Vagina (tissue), 2 donors: ENCODE results near the gene FLT1. TPM values are rescaled to one million over a fixed set of nuclear protein-coding genes. Genes with fewer than 3 reads are reported as not detected.

ENCODE experiments used
- DNase-seq, 2 donors: peaks; one replicate each; pipeline ENCODE4 v3.0.0-alpha.2; 2017; ENCODE audit errors: extremely low spot score in 2 of 2
- H3K27ac ChIP-seq: fragments of 200-600 bp; sonication (generic); one replicate; pipeline ENCODE4 v1.5.1; 2019
- H3K27me3 ChIP-seq: fragments of 200-600 bp; sonication (generic); one replicate; pipeline ENCODE4 v1.5.1; 2019
- H3K36me3 ChIP-seq, 2 donors: fragments of 200-600 bp; sonication (generic); one replicate each; pipeline ENCODE4 v1.5.1; 2017 to 2019
- H3K4me1 ChIP-seq: fragments of 200-600 bp; sonication (generic); one replicate; pipeline ENCODE4 v1.5.1; 2019
- H3K4me3 ChIP-seq, 2 donors: fragments of 200-600 bp; sonication (generic); 1 replicate in 1 of 2; 2 replicates in 1 of 2; pipeline ENCODE4 v1.5.1; 2016 to 2019
- H3K9me3 ChIP-seq: fragments of 200-600 bp; sonication (generic); one replicate; pipeline ENCODE4 v1.5.1; 2019
- POLR2A ChIP-seq, 2 donors: fragments of 450-650 bp; IDR thresholded peaks; one replicate each; pipeline ENCODE4 v1.6.1; 2017; ENCODE audit warnings: antibody characterized with exemption in 2 of 2, mild to moderate bottlenecking in 2 of 2, moderate library complexity in 2 of 2
- POLR2AphosphoS5 ChIP-seq, 2 donors: sonication (generic); formaldehyde crosslinking; IDR thresholded peaks; one replicate each; pipeline ENCODE4 v1.9.0; 2017; ENCODE audit warnings: antibody characterized with exemption in 2 of 2, mild to moderate bottlenecking in 2 of 2, low read depth in 1 of 2; ENCODE audit not compliant: insufficient read depth in 1 of 2
- intact Hi-C: fragments of 100-400 bp; cut with DNase I; formaldehyde crosslinking; loops from one replicate; pipeline ENCODE4 v1.15.1; 2023
- total RNA-seq: library from RNA; depleted of rRNA; stranded (reverse); fragments of >200 nt; gene quantifications from one replicate; pipeline ENCODE4 v1.2.3, GENCODE V29; 2016
- TF ChIP-seq, protein P1 (sequence below), 3 experiments: fragments of 450-650 bp in 2 of 3; fragments of 200-600 bp in 1 of 3; sonication (generic) in 1 of 3; IDR thresholded peaks; one replicate each; pipeline ENCODE4 v1.5.1; 2017 to 2019; ENCODE audit warnings: antibody characterized with exemption in 3 of 3, mild to moderate bottlenecking in 2 of 3, moderate library complexity in 2 of 3

The FLT1 gene
- total RNA-seq, 1 donor from 2014 or later = 18.9 TPM

DNA sequence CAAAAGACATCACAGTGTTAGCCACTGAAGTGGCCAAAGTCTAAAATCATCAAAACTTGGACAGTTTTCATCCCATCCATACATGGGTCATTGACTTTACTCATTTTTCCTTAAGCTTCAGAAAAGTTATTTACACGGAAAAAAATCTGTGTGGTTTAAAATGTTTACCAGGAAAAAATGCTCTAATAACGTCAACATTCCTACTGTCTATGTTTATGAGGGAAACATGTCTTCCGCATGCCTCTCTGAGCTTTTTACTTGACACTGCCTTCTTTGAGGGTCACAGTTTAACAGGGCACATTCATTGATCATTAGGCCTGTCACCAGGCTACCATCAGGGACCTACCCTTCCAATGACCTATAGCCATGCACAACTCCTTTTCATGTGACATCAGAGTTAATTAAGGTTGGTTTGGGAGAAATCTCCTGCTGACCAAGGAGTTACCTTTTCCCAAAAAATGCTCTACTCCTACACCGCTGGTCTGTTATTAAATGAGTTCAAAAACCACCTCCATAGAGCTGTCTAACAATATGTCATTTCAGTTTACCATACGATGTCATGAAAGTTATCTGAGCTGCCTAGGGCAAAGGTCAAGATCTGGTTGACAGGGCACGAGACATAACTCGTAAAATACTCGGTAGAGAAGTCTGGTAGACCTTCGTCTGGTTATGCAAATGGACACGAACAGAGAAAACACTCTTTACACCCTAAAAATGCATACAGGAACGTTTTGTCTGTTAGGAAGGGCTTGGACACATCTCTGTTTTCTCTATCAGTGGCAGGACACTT, 17.8 kb downstream of the FLT1 start:
- Histone ChIP-seq H3K9me3 (no peaks in the 10 kb centered on the region), H3K4me3 (no peak overlapping the region), H3K27ac (no peak overlapping the region), H3K27me3 (no peaks in the 10 kb centered on the region), H3K36me3 (no peaks in the 10 kb centered on the region), H3K4me1 (no peaks in the 10 kb centered on the region)
- no peak for DNase-seq
- TF ChIP-seq POLR2AphosphoS5 (IDR thresholded peaks at IDR 0.05; ENCODE audit: insufficient read depth in 1 of 2, low read depth in 1 of 2) = no peak
- no peak for TF ChIP-seq POLR2A (IDR thresholded peaks at IDR 0.05)
- TF ChIP-seq, protein P1, sequence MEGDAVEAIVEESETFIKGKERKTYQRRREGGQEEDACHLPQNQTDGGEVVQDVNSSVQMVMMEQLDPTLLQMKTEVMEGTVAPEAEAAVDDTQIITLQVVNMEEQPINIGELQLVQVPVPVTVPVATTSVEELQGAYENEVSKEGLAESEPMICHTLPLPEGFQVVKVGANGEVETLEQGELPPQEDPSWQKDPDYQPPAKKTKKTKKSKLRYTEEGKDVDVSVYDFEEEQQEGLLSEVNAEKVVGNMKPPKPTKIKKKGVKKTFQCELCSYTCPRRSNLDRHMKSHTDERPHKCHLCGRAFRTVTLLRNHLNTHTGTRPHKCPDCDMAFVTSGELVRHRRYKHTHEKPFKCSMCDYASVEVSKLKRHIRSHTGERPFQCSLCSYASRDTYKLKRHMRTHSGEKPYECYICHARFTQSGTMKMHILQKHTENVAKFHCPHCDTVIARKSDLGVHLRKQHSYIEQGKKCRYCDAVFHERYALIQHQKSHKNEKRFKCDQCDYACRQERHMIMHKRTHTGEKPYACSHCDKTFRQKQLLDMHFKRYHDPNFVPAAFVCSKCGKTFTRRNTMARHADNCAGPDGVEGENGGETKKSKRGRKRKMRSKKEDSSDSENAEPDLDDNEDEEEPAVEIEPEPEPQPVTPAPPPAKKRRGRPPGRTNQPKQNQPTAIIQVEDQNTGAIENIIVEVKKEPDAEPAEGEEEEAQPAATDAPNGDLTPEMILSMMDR (IDR thresholded peaks at IDR 0.05) = no peak
- intact Hi-C loops = no loop called here

DNA sequence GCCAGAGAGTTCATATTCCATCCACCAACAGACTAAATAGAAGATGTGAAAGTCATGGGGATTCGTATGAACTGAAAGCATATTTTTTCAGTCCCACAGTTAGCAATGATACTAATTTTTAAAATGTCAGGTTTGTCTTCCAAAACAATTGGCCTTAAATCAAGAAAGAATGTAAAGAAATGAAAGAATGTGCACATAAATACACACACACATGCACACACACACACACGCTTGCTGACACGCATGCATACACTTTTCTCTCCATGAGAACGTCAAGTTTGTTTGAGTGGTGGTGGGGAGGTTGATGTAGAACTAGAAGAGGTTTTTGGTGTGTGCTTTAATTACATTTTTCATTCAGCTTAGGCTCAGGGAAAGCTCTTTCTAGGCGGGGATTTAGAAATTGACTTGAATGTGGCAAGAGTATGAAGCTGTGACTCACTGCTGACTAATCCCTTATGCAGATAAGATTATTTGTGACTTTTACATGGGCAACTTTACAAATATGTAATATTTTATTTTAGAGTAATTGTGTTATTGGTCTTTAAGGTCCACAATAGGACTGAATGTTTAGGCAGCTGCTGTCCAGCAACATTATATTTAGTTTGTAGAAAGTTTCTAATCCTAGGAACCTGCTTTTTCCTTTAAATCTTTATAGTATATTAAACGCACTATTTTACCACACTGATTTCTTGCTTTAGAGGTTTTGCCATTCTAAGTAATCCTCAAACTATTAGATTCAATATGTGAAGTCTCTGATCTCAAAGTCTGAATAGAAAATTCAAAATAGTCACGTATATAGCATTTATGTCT, 18.8 kb downstream of the FLT1 start:
- H3K4me3 ChIP-seq = no peak overlapping the region
- TF ChIP-seq POLR2AphosphoS5 (IDR thresholded peaks at IDR 0.05; ENCODE audit: insufficient read depth in 1 of 2, low read depth in 1 of 2) (no peak), POLR2A (IDR thresholded peaks at IDR 0.05) (no peak)
- TF ChIP-seq, protein P1 (IDR thresholded peaks at IDR 0.05) = no peak
- DNase-seq = no peak
- no peaks in the 10 kb centered on the region for H3K27me3 ChIP-seq
- H3K27ac ChIP-seq = no peak overlapping the region
- H3K36me3 ChIP-seq = no peaks in the 10 kb centered on the region
- intact Hi-C loops = no loop called here
- no peaks in the 10 kb centered on the region for H3K9me3 ChIP-seq
- no peaks in the 10 kb centered on the region for H3K4me1 ChIP-seq

DNA sequence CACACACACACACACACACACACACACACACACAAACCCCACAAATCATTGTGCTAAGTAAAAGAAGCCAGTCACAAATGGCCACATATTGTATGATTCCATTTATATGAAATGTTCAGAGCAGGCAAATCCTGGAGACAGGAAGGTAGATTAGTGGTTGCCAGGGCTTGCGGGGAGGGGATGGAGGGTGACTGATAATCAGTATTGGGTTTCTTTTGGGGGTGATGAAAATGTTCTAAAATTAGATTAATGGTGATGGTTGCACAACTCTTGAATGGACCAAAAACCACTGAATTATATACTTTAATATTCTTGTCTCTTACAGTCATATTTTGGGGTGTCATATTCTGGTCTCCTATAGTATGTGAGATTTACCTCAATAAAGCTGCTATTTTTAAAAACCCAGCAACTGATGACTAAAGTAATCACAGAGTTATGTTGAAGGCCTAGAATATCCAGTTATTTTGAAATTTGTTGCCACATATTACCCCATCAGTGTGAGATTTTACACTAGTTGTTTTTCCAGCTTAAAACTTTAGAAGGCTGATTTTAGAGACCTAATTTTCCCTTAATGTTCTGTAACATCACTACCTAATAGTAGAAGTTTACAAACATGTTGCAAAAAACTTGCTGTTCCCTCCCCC, 20.3 kb downstream of the FLT1 start:
- Histone ChIP-seq H3K4me3 (no peak overlapping the region), H3K9me3 (no peaks in the 10 kb centered on the region), H3K36me3 (no peaks in the 10 kb centered on the region), H3K4me1 (no peaks in the 10 kb centered on the region), H3K27me3 (no peaks in the 10 kb centered on the region), H3K27ac (no peak overlapping the region)
- no peak for DNase-seq
- TF ChIP-seq, protein P1 (IDR thresholded peaks at IDR 0.05) = no peak
- TF ChIP-seq POLR2AphosphoS5 (IDR thresholded peaks at IDR 0.05; ENCODE audit: insufficient read depth in 1 of 2, low read depth in 1 of 2) (no peak), POLR2A (IDR thresholded peaks at IDR 0.05) (no peak)
- intact Hi-C loops = no loop called here

DNA sequence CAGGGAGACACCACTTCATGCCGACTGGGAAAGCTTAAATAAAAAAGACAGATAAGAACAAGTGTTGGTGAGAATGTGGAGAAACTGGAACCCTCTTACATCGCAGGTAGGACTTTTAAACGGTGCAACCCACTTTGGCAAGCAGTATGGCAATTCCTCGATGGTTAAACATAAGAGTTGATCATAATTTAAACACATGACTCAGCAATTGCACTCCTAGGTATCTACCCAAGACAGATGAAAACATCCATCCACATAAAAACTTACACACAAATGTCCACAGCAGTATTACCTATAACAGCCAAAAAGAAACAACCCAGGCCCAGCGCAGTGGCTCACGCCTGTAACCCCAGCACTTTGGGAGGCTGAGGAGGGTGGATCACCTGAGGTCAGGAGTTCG, 21.9 kb downstream of the FLT1 start:
- DNase-seq = no peak
- Histone ChIP-seq H3K36me3 (no peaks in the 10 kb centered on the region), H3K27ac (no peak overlapping the region), H3K27me3 (no peaks in the 10 kb centered on the region), H3K4me3 (no peak overlapping the region), H3K4me1 (no peaks in the 10 kb centered on the region), H3K9me3 (no peaks in the 10 kb centered on the region)
- no peak for TF ChIP-seq POLR2A (IDR thresholded peaks at IDR 0.05)
- TF ChIP-seq, protein P1 (IDR thresholded peaks at IDR 0.05) = no peak
- intact Hi-C loops = no loop called here
